HG03469 (cell line): ENCODE data around the gene TRIML2.

ENCODE experiments used
- ATAC-seq: cut with Tn5 transposase; IDR thresholded peaks from one replicate; pipeline ENCODE4 v1.9.1; 2021; ENCODE audit warnings: mild to moderate bottlenecking, moderate library complexity, moderate number of reproducible peaks; ENCODE audit not compliant: unreplicated experiment

Gene TRIML2, protein sequence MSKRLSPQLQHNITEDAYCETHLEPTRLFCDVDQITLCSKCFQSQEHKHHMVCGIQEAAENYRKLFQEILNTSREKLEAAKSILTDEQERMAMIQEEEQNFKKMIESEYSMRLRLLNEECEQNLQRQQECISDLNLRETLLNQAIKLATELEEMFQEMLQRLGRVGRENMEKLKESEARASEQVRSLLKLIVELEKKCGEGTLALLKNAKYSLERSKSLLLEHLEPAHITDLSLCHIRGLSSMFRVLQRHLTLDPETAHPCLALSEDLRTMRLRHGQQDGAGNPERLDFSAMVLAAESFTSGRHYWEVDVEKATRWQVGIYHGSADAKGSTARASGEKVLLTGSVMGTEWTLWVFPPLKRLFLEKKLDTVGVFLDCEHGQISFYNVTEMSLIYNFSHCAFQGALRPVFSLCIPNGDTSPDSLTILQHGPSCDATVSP

GRCh38 chr4:188109157-188109755 is at the start of gene TRIML2:
TSS of gene TRIML2 (minus strand) at chr4:188109603. CDS start at chr4:188105368, 4,235 bp downstream.
- ATAC-seq: no peak

DNA sequence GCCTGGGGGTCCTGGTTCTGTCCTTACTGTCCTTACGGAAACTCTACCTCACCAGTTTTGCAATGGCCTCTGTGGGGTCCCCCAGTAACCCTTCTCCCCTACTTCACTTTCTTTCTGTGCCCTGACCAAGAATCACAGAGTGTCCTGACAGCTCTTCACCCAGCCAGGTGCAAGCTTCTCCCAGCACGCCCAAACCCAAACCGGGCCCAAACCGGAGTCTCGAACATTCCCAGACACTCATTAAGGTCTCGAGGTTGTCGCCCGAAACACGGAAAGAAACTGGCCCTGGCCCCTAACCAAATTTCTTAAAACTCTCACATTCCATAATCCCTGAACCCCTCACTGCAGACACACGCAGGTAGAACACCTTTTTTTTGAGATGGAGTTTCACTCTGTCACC is 48.9 kb upstream of the TRIML2 start:
- no peak for ATAC-seq

- ATAC-seq: no peak
Observed at GRCh38 chr4:188154668-188155405, 45.4 kb upstream of the TRIML2 start.

- no peak for ATAC-seq
Observed at GRCh38 chr4:188147776-188148175, 38.4 kb upstream of the TRIML2 start.

DNA sequence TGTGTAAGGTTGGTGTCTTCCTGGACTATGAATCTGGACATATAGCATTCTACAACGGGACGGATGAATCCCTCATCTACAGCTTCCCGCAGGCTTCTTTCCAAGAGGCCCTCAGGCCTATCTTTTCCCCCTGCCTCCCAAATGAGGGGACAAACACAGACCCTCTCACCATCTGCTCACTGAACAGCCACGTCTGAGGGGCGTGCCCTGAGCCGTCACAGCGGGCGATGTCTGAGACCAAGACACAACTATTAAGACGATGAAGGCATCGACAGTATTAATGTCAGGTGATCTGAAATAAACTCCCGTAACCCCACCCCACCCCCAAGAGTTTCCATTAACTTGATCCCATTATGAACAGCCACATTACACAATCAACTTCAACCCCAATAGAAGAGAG is 37.8 kb upstream of the TRIML2 start:
- no peak for ATAC-seq

DNA sequence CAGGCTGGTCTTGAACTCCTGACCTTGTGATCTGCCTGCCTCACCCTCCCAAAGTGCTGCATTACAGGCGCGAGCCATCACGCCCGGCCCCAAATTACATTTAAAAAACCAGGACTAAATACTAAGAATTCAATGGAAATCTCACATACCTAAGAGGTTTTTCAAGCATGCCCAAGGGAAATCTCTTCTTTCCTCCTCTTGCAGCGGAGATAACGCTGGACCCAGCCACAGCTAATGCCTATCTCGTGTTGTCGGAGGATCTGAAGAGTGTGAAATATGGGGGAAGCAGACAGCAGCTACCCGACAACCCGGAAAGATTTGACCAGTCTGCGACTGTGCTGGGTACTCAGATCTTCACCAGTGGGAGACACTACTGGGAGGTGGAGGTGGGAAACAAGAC is 37.2 kb upstream of the TRIML2 start:
- ATAC-seq: no peak

- ATAC-seq: no peak
Observed at GRCh38 chr4:188145601-188146000, 36.2 kb upstream of the TRIML2 start.

- ATAC-seq: no peak
Observed at GRCh38 chr4:188143731-188144130, 34.3 kb upstream of the TRIML2 start.

- no peak for ATAC-seq
Observed at GRCh38 chr4:188139671-188140070, 30.3 kb upstream of the TRIML2 start.

- ATAC-seq: no peak
Observed at GRCh38 chr4:188139141-188139540, 29.7 kb upstream of the TRIML2 start, which contains the start of gene TRIML1. TSS of gene TRIML1 (plus strand) at chr4:188139441. CDS start at chr4:188139559, 118 bp downstream.

GRCh38 chr4:188138227-188138626 is 28.8 kb upstream of the TRIML2 start:
- no peak for ATAC-seq

DNA sequence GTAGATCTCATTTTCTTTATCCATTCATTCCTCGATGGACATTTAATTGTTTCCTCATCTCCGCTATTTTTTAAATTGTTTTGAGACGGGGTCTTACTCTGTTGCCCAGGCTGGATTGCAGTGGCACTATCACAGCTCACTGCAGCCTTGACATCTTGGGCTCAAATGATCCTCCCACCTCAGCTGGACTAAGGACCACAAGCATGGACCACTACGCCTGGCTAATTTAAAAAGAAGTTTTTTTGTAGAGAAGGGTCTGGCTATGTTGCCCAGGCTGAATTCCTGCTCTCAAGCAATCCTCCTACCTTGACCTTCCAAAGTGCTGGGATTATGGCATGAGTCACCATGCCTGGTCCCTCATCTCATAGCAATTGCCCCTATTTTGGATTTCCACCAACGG is 22.8 kb upstream of the TRIML2 start:
- ATAC-seq: no peak

DNA sequence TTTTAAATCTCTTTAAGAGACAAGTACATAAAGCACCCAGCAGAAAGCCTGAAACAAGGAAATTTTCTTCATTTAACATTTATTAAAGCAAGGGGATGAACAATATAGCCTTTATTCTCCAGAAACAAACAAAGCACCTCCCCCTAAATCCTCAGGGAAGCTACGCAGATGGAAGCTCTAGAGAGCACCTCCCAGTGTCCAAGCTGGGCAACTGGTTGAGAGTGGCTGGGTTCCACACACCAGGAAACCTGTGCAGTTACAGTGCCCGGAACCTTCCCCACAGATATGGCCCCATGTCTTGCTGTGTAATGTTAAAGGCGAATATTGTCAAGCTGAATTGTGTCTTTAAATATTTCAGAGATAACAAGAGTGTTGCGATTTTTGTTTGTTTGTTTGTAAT is 21.0 kb upstream of the TRIML2 start:
- no peak for ATAC-seq

DNA sequence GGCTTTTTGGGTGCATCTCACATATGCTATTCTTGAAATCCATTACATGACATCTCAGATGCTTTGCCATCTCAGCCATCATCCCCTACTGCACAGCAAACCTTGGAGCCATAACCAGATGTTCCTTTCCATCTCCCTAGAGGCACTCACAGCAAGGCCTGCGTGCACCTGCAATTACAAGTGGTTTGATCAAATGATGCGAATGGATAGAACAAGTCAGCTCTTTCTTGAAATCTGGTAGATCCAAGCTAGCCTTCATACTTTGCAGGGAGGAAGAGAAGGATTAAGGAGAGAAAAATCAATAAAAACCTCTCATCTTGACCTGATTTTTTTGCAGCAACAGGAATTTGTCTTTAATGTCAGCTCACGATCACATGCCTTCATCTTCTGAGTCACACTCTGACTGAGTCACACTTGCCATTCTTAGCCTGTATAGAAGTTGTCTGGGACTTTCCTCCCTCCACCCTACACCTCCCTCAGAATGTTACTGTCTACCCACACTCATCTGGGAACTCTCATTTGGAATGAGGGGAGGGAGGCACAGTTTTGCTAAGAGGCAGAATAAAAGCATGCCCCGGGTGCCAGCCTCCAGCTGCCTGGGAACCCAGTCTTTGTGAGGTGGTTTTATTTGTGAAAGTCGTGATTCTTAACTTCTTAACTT is 17.9 kb upstream of the TRIML2 start:
- no peak for ATAC-seq

- ATAC-seq: no peak
Observed at GRCh38 chr4:188121530-188121929, 12.1 kb upstream of the TRIML2 start.

DNA sequence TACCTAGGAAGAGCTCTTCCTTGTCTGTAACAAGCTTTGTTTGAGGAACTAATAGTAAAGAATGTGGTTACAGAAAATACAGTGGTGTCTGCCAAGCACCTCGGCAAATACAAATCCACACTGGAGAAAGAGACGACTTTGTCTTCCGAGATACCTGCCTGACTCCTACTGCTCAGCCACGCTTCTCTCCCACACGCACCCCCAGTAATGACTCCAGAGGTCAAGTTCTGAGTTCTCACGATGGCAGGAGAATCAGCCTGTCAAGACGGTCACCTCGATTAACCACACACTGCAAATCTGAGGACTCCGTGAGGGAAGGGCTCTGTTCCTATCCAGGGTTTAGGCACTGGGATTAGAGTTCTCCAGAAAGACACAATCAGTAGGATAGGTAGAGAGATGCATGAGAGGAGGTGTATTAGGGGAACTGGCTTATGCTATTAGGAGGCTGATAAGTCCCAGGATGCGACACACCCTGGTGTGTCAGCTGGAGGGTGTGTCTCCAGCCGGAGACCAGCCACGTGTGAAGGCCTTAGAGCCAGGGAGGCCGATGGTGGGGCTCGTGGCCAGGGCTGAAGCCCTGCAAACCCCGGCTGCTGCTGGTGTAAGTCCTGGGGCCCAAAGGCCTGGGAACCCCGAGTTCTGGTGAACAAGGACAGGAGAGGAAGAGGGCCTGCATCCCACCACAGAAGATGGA is 8.4 kb upstream of the TRIML2 start:
- no peak for ATAC-seq

DNA sequence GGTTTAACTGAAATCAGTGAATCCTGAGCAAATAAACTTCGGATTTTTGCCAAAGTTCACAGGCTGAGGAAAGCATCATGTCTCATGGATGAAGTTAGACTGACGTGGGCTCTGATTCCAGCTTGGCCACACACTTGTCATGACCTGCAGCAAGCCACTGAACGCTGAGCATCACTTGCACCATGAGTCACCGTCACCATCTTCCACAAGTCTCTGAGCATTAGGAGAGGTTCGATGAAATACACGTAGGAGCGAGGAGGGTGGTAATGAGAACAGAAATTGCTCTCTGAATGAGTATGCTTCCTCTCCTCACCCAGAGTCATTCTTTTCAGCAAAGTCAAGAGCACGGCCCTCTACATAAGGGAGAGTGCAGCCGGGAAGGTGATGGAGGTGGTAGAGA is 3.8 kb upstream of the TRIML2 start:
- no peak for ATAC-seq

- ATAC-seq: no peak
Observed at GRCh38 chr4:188111955-188112354, 2.6 kb upstream of the TRIML2 start.

DNA sequence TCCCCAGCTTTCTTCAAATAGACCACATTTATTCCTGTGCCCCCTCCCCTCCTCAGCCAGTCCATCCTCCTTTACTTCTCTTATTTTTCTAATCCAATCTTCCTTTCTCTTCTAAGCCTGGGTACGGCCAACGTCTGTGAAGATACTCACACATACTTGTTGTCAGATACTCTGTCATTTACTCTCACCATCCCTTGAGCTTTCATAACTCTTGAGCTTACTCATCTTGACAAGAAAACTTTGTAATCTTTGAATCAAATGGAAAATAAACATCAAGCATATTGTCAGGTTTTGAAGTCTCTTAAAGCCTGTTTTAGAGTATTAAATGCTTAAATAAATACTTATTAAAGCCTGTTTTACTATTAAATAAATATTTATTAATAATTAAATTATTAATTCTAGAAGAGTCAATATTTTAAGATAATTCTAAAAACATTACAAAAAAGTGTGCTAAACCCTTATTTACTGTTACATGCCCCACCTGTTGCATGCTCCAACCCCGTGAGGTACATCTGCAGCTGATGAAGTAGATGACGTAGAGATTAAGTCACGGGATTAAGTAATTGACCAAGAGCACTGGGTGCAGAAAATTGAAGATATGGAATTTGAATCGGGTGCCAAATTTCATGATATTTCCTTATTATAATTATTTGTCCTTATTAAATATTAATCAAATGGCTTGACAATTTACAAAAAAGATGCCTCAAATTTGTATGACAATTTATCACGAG is 1.5 kb upstream of the TRIML2 start:
- no peak for ATAC-seq

DNA sequence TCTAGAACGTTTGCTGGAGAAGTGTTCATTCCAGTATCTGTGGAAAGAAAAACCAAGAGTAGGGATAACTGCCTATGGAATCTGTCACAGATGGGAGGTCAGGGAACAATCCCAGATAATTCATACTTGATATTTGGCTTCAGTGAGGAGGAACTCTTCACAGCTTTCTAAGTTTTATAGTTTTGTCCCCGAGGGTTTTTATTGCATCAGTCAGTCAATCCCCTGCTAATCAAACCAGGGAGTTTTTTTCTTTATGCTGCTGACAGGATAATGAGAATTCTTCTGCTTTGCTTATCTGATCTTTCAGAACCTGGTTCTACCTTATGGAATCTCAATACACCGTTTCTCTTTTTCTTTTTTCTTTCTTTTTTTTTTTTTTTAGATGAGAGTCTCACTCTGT is 633 bp upstream of the TRIML2 start:
- ATAC-seq: no peak
